IMR-90 (cell line): ENCODE results near the gene TCFL5. TPM values are rescaled to one million over a fixed set of nuclear protein-coding genes. Genes with fewer than 3 reads are reported as not detected.

ENCODE experiments used
- ATAC-seq: fragments of 200-7000 bp; cut with Tn5 transposase; 2 replicates; pipeline ENCODE4 v1.9.1; 2020; ENCODE audit warnings: low read depth, mild to moderate bottlenecking, moderate library complexity
- BruUV-seq: library from RNA; stranded (reverse); fragments of 400-500 nt; replicated peaks from 2 replicates; lab custom pipeline; 2021; lab: Mats Ljungman, UMichigan
- CTCF ChIA-PET: fragments of 300-600 bp; formaldehyde crosslinking; extraction: SDS; loops from one replicate; lab custom pipeline; 2021; ENCODE audit warnings: antibody characterized with exemption; lab: Yijun Ruan, JAX
- POLR2A ChIA-PET: fragments of 300-600 bp; sonication (Branson Sonifier 250); formaldehyde crosslinking; loops from one replicate; lab custom pipeline; 2022; ENCODE audit warnings: antibody characterized with exemption; ENCODE audit not compliant: unreplicated experiment; lab: Charles Lee
- DNase-seq: peaks from one replicate; pipeline ENCODE4 v3.0.0; 2013
- H2AFZ ChIP-seq: replicated peaks from 2 replicates; pipeline ENCODE3; 2013; ENCODE audit warnings: low read length, mild to moderate bottlenecking; ENCODE audit not compliant: poor library complexity
- H2AK5ac ChIP-seq: 2 replicates; pipeline ENCODE4 v1.6.1; 2013; ENCODE audit warnings: low read depth, low read length, inconsistent platforms
- H2AK9ac ChIP-seq: replicated peaks from 2 replicates; pipeline ENCODE3; 2013; ENCODE audit warnings: mild to moderate bottlenecking, low read depth, low read length, moderate library complexity; ENCODE audit not compliant: poor library complexity
- H2BK120ac ChIP-seq: 2 replicates; pipeline ENCODE4 v1.6.1; 2013; ENCODE audit warnings: low read depth, low read length, inconsistent platforms
- H2BK15ac ChIP-seq: 3 replicates; pipeline ENCODE4 v1.6.1; 2013; ENCODE audit warnings: low read depth, low read length, inconsistent platforms
- H2BK20ac ChIP-seq: 2 replicates; pipeline ENCODE4 v1.6.1; 2013; ENCODE audit warnings: low read depth, mild to moderate bottlenecking, inconsistent platforms, low read length, moderate library complexity
- H2BK5ac ChIP-seq: 2 replicates; pipeline ENCODE4 v1.6.1; 2013; ENCODE audit warnings: mild to moderate bottlenecking, low read depth, low read length, inconsistent platforms; ENCODE audit not compliant: poor library complexity, severe bottlenecking
- H3K14ac ChIP-seq: replicated peaks from 2 replicates; pipeline ENCODE4 v1.6.1; 2013; ENCODE audit warnings: low read depth, low read length, inconsistent platforms
- H3K18ac ChIP-seq: 2 replicates; pipeline ENCODE4 v1.6.1; 2013; ENCODE audit warnings: low read depth, low read length, control low read depth
- H3K23ac ChIP-seq: 2 replicates; pipeline ENCODE4 v1.6.1; 2013; ENCODE audit warnings: low read depth, low read length, inconsistent platforms
- H3K27ac ChIP-seq: 2 replicates; pipeline ENCODE4 v1.5.1; 2013; ENCODE audit warnings: mild to moderate bottlenecking, control low read depth, low read length; ENCODE audit not compliant: insufficient read depth
- H3K27me3 ChIP-seq: 2 replicates; pipeline ENCODE4 v1.6.1; 2013; ENCODE audit warnings: low read length; ENCODE audit not compliant: control insufficient read depth, insufficient read depth
- H3K36me3 ChIP-seq: 2 replicates; pipeline ENCODE4 v1.6.1; 2013; ENCODE audit warnings: low read length, mixed read lengths; ENCODE audit not compliant: control insufficient read depth, insufficient read depth
- H3K4ac ChIP-seq: 2 replicates; pipeline ENCODE4 v1.6.1; 2013; ENCODE audit warnings: low read depth, low read length, inconsistent platforms
- H3K4me1 ChIP-seq: 2 replicates; pipeline ENCODE4 v1.6.1; 2013; ENCODE audit warnings: low read length, mixed read lengths; ENCODE audit not compliant: control insufficient read depth, insufficient read depth
- H3K4me2 ChIP-seq: 2 replicates; pipeline ENCODE4 v1.6.1; 2013; ENCODE audit warnings: low read depth, mild to moderate bottlenecking, control low read depth, low read length, moderate library complexity
- H3K4me3 ChIP-seq: 2 replicates; pipeline ENCODE4 v1.5.1; 2013; ENCODE audit warnings: low read depth, mild to moderate bottlenecking, control low read depth, low read length, moderate library complexity; ENCODE audit not compliant: insufficient read depth
- H3K56ac ChIP-seq: 2 replicates; pipeline ENCODE4 v1.6.1; 2013; ENCODE audit warnings: low read length, inconsistent platforms; ENCODE audit not compliant: insufficient read depth; ENCODE audit errors: extremely low read depth
- H3K79me1 ChIP-seq, 2 experiments: 2 replicates each; pipeline ENCODE4 v1.6.1; 2013; ENCODE audit warnings: low read length in 2 of 2, inconsistent platforms in 1 of 2, low read depth in 1 of 2
- H3K9ac ChIP-seq: 2 replicates; pipeline ENCODE4 v1.6.1; 2013; ENCODE audit warnings: low read depth, low read length, control low read depth
- H3K9me1 ChIP-seq: 2 replicates; pipeline ENCODE4 v1.6.1; 2013; ENCODE audit warnings: low read length, inconsistent platforms; ENCODE audit not compliant: insufficient read depth
- H3K9me3 ChIP-seq: 2 replicates; pipeline ENCODE4 v1.6.1; 2013; ENCODE audit warnings: low read length; ENCODE audit not compliant: control insufficient read depth, insufficient read depth
- H4K20me1 ChIP-seq: 2 replicates; pipeline ENCODE4 v1.6.1; 2013; ENCODE audit warnings: low read length, inconsistent platforms; ENCODE audit not compliant: insufficient read depth
- H4K5ac ChIP-seq: 2 replicates; pipeline ENCODE4 v1.6.1; 2013; ENCODE audit warnings: mild to moderate bottlenecking, low read depth, low read length, control low read depth
- H4K8ac ChIP-seq, 2 experiments: 2 replicates each; pipeline ENCODE4 v1.6.1; 2013; ENCODE audit warnings: low read depth in 2 of 2, low read length in 2 of 2, control low read depth in 1 of 2, inconsistent platforms in 1 of 2
- H4K91ac ChIP-seq: 2 replicates; pipeline ENCODE4 v1.6.1; 2013; ENCODE audit warnings: low read depth, low read length, inconsistent platforms; ENCODE audit not compliant: insufficient read depth
- BHLHE40 ChIP-seq: fragments of 150-350 bp; IDR thresholded peaks from 2 replicates; pipeline ENCODE4 v1.6.1; 2016; ENCODE audit warnings: mild to moderate bottlenecking, low read depth, low read length
- CEBPB ChIP-seq: IDR thresholded peaks from 2 replicates; pipeline ENCODE4 v1.6.1; 2012; ENCODE audit warnings: low read depth, low read length, improper control_type of control experiment
- CHD1 ChIP-seq: IDR thresholded peaks from 2 replicates; pipeline ENCODE4 v1.6.1; 2012; ENCODE audit warnings: low read depth, low read length, improper control_type of control experiment
- CTCF ChIP-seq: conservative IDR thresholded peaks from 2 replicates; pipeline ENCODE4 v1.5.1; 2012; ENCODE audit warnings: mild to moderate bottlenecking, low read depth, low read length, improper control_type of control experiment
- ELK1 ChIP-seq: fragments of 150-350 bp; IDR thresholded peaks from 2 replicates; pipeline ENCODE4 v1.6.1; 2016; ENCODE audit warnings: low read depth, mild to moderate bottlenecking, low read length, moderate library complexity, borderline replicate concordance
- FOS ChIP-seq: fragments of 150-350 bp; IDR thresholded peaks from 2 replicates; pipeline ENCODE4 v1.6.1; 2016; ENCODE audit warnings: low read depth, low read length
- MAFK ChIP-seq: IDR thresholded peaks from 2 replicates; pipeline ENCODE4 v1.6.1; 2012; ENCODE audit warnings: low read depth, low read length, improper control_type of control experiment
- MAZ ChIP-seq: IDR thresholded peaks from 2 replicates; pipeline ENCODE4 v1.6.1; 2012; ENCODE audit warnings: low read depth, mild to moderate bottlenecking, low read length, improper control_type of control experiment, moderate library complexity, borderline replicate concordance
- MXI1 ChIP-seq: IDR thresholded peaks from 2 replicates; pipeline ENCODE4 v1.6.1; 2012; ENCODE audit warnings: low read depth, mild to moderate bottlenecking, low read length, moderate library complexity, borderline replicate concordance
- NFE2L2 ChIP-seq: fragments of 150-350 bp; IDR thresholded peaks from 2 replicates; pipeline ENCODE4 v1.6.1; 2016; ENCODE audit warnings: low read depth, mild to moderate bottlenecking, low read length
- POLR2A ChIP-seq: IDR thresholded peaks from 2 replicates; pipeline ENCODE4 v1.6.1; 2012; ENCODE audit warnings: mild to moderate bottlenecking, low read depth, low read length
- RCOR1 ChIP-seq: IDR thresholded peaks from 2 replicates; pipeline ENCODE4 v1.6.1; 2012; ENCODE audit warnings: mild to moderate bottlenecking, low read length, improper control_type of control experiment; ENCODE audit not compliant: insufficient replicate concordance
- RFX5 ChIP-seq: IDR thresholded peaks from 2 replicates; pipeline ENCODE4 v1.8.0; 2012; ENCODE audit warnings: low read depth, mild to moderate bottlenecking, low read length, moderate library complexity
- SMC3 ChIP-seq: fragments of 150-350 bp; IDR thresholded peaks from 2 replicates; pipeline ENCODE4 v1.6.1; 2016; ENCODE audit warnings: low read depth, mild to moderate bottlenecking, antibody characterized with exemption, low read length, moderate library complexity
- USF2 ChIP-seq: fragments of 150-350 bp; IDR thresholded peaks from 2 replicates; pipeline ENCODE4 v1.6.1; 2017; ENCODE audit warnings: mild to moderate bottlenecking, antibody characterized with exemption, low read length, low read depth
- WGBS, 2 experiments: methylation state at CpG; one replicate each; pipeline versions ENCODE4 v1.1.5 to v1.1.7; 2013; ENCODE audit warnings: missing lambda C conversion rate in 2 of 2; ENCODE audit not compliant: insufficient read length in 1 of 2; ENCODE audit errors: extremely low coverage in 2 of 2; 5-methylcytosine and 5-hydroxymethylcytosine counted together
- dilution Hi-C: fragments of 300-500 bp; cut with HindIII; formaldehyde crosslinking; loops from one replicate; pipeline ENCODE4 v1.14.3; 2018; ENCODE audit warnings: low sequenced_read_pairs; ENCODE audit not compliant: unreplicated experiment
- in situ Hi-C: fragments of 300-500 bp; cut with MboI; formaldehyde crosslinking; loops from 3 replicates; pipeline ENCODE4 v1.14.3; 2019; ENCODE audit warnings: low sequenced_read_pairs, inconsistent platforms, mixed read lengths
- intact Hi-C: fragments of 100-400 bp; cut with micrococcal nuclease; formaldehyde crosslinking; loops from 2 replicates; pipeline ENCODE4 v1.10.0; 2022
- polyA plus RNA-seq, 3 experiments: library from polyadenylated mRNA; depleted of rRNA; stranded (reverse); fragments of >200 nt; gene quantifications; 2 replicates each; pipeline ENCODE4 v1.2.3, GENCODE V29; 2012; ENCODE audit warnings: low replicate concordance in 1 of 3
- total RNA-seq: library from RNA; depleted of rRNA; stranded (reverse); fragments of >200 nt; gene quantifications from 2 replicates; pipeline ENCODE4 v1.2.3, GENCODE V29; 2012

The TCFL5 gene
- total and polyA plus RNA-seq, 2 of the 4 experiments (the other 2 are of a cell fraction): 6.0 to 8.2 TPM

- no peak overlapping the region for H3K18ac ChIP-seq
- intact Hi-C loops (no loop called here), dilution Hi-C loops (no loop called here), in situ Hi-C loops (loop anchor here (10.0 kb wide), 1 partner anchor 138 kb away; no protein-coding TSS in a partner anchor)
- H3K14ac ChIP-seq: no peak overlapping the region
- no TSS peak for BruUV-seq
- no peak for DNase-seq
- no peak for TF ChIP-seq SMC3
- no peak for TF ChIP-seq NFE2L2
- TF ChIP-seq MAFK: no peak
- TF ChIP-seq FOS: no peak
- TF ChIP-seq MAZ: no peak
- TF ChIP-seq CEBPB: no peak
- no peak for TF ChIP-seq RCOR1
- TF ChIP-seq POLR2A: no peak
- no peak for TF ChIP-seq USF2
- no peak for TF ChIP-seq ELK1
- TF ChIP-seq CTCF: no peak
- no peak for TF ChIP-seq RFX5
- no peak for TF ChIP-seq MXI1
- no peak for TF ChIP-seq BHLHE40
- no peak for TF ChIP-seq CHD1
- H3K4me3 ChIP-seq: no peak overlapping the region
- CTCF ChIA-PET: interaction anchor here (1.1 to 3.6 kb wide), 3 partner anchors 11 to 32 kb away, joined by 3 to 12 read pairs (median 3); no protein-coding TSS in a partner anchor
- no peaks in the 10 kb centered on the region for H3K27me3 ChIP-seq
- no peak overlapping the region for H3K27ac ChIP-seq
- no peak overlapping the region for H3K4me2 ChIP-seq
- POLR2A ChIA-PET: no interaction called here
- peak overlapping the region; percentile 82 for H2AFZ ChIP-seq
- H3K9ac ChIP-seq: no peak overlapping the region
- H3K4ac ChIP-seq: no peak overlapping the region; the same call in 1 of the 2 replicates
- H3K23ac ChIP-seq: 0 out of 2 replicates have a peak overlapping the region, but pooled peaks have one; percentile 31
- H2AK5ac ChIP-seq: peak overlapping the region; percentile 40; the same call in 1 of the 2 replicates
- no peak overlapping the region; the same call in 1 of the 2 replicates for H4K5ac ChIP-seq
- H4K20me1 ChIP-seq: no peaks in the 10 kb centered on the region
- H2BK120ac ChIP-seq: no peak overlapping the region
- H4K91ac ChIP-seq: peak overlapping the region; percentile 55
- peak overlapping the region; percentile 37; the same call in 1 of the 3 replicates for H2BK15ac ChIP-seq
- H3K4me1 ChIP-seq: peaks cover 7% of the 10 kb centered on the region; the same call in 1 of the 2 replicates
- H3K56ac ChIP-seq: no peak overlapping the region
- peaks cover 8% of the 10 kb centered on the region for H3K36me3 ChIP-seq
- H3K9me1 ChIP-seq: no peaks in the 10 kb centered on the region; the same call in 1 of the 2 replicates
- no peak for ATAC-seq
- H3K9me3 ChIP-seq: no peaks in the 10 kb centered on the region
- H2BK20ac ChIP-seq: no peak overlapping the region; the same call in 1 of the 2 replicates
- no peak overlapping the region for H2BK5ac ChIP-seq
- no peaks in the 10 kb centered on the region for H3K79me1 ChIP-seq
- WGBS, 2 experiments: 68% methylated on average over 3 of the region's 13 CpGs; no CpG with 5 or more reads in 1 of the 2 experiments
- peak overlapping the region; percentile 65 to 95; a peak in 3 of 4 replicates for H4K8ac ChIP-seq
- peak overlapping the region; percentile 84 for H2AK9ac ChIP-seq
Measured at GRCh38 chr20:62876501-62876901, 14.9 kb upstream of the TCFL5 start.
